HG02642 (cell line): ENCODE data around the gene KCNQ5.
"Not testable (repeated sequence)": the region's sequence is repeated elsewhere in the genome, so short reads cannot be mapped to it uniquely, and the experiment has no call there.

ENCODE experiments used
- ATAC-seq: cut with Tn5 transposase; IDR thresholded peaks from one replicate; pipeline ENCODE4 v1.9.1; 2021; ENCODE audit warnings: mild to moderate bottlenecking; ENCODE audit not compliant: unreplicated experiment, poor library complexity

The KCNQ5 gene

DNA sequence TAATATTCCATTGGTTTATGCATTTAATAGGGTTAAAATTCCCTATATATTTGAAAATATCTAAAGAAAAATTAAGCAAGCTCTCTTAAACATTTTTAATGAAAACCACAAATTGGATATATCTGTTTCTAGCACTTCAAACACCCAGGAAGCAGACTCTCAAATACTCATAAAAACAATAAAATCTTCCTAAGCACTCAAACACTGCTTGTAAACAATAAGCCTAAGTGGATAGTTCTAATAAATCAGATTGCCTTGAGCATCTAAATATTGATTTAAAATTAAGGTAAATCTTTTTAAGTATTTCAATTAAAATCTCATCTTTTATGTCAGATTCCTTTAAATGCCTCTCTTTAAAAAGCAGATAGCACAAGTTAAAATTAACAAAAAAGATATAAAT lies 254.4 kb downstream of the KCNQ5 start:
- ATAC-seq, result no peak

DNA sequence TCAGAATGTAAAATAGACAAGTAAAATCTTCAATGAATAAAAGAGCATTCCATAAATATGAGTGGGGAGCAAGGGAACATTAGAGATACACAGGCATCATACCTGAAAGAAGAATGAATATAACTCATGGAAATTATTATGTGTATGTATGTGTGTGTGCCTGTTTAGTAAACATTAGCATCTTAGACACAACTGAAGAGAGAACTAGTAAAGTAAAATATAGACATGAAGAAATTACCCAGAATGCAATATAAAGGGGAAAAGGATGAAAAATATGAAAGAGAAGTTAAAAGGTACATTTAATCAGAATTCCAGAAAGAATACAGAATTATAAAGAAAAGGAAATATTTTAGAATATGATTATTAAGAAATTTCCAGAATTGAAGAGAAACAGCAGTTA lies 264.3 kb downstream of the KCNQ5 start:
- no peak for ATAC-seq

DNA sequence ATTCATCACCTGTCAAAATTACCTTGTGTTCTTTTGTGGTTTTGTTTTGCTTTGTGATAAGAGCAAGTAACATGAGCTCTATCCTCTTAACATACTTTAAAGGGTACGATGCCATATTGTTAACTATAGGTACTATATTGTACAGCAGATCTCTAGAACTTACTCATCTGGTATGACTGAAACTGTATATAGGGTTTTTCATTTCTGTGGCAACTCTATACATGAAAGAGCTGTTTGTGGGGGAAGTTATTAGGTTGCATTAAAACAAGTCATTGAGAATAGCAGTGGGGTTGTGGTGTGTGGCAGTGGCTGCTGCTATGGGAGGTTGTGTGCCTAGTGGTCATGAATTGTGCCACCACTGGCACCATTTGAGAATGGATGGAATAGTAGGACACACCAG lies 268.4 kb downstream of the KCNQ5 start:
- no peak for ATAC-seq

DNA sequence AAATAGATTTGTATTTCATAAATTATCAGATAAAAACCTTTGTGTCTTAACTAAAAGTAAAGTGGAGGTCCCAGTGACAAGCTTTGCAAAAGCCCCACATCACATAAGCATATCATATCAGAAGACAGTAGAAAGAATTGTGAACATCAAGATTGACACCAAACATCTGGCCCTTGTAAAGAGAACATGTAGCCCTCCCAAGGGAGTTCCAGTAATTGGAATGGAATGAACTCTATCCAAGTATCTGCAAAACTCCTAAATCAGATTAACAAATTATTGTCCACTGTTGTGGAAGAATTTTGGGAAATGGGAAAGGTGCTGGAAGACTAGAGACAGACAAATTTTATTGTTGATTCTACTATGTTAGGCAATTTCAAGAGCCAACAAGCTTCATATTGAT lies 268.8 kb downstream of the KCNQ5 start:
- ATAC-seq, result no peak

DNA sequence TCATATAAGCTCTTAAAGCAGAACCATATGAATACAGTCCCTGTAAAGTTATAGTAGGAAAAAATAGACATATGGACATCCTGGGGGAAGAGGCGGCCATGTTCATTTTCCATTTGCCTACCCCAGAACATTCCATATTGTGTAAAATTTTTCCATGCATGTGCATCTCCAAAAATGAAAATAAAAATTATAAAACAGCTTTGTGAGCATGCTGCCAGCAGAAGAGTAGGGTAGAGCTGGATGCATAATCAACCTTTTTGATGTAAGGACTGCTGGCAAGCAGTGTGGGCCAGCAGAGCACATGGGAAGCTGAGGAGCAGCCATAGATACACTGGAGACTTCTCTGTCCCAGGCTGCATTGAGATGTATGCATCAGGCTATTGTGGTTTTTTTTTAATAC lies 271.0 kb downstream of the KCNQ5 start:
- no peak for ATAC-seq

DNA sequence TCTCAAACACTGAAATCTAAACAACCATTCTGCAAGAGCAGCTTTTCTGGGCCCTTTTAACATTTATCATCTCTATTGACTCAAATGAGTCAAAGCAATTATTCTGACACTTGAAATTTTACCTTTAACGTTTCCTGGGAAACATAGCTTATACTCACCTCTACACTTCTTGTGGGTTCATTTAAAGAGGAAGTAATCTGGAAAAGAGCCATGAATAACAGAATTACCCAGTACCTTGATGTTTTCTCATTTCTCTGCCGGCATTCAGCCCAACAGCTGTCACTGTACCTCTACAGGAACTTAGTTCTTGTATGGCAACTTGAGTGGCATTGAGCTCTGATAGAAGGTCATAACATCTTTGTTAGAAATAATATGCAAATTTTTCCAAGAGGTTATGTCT lies 272.2 kb downstream of the KCNQ5 start:
- no peak for ATAC-seq

DNA sequence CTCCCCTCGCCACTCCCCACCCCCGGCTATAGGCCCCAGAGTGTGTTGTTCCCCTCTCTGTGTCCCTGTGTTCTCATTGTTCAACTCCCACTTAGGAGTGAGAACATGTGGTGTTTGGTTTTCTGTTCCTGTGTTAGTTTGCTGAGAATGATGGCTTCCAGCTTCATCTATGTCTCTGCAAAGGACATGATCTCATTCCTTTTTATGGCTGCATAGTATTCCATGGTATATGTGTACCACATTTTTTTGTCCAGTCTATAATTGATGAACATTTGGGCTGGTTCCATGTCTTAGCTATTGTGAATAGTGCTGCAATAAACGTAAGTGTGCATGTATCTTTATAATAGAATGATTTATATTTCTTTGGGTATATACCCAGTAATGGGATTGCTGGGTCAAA lies 276.4 kb downstream of the KCNQ5 start:
- not testable (repeated sequence) for ATAC-seq

DNA sequence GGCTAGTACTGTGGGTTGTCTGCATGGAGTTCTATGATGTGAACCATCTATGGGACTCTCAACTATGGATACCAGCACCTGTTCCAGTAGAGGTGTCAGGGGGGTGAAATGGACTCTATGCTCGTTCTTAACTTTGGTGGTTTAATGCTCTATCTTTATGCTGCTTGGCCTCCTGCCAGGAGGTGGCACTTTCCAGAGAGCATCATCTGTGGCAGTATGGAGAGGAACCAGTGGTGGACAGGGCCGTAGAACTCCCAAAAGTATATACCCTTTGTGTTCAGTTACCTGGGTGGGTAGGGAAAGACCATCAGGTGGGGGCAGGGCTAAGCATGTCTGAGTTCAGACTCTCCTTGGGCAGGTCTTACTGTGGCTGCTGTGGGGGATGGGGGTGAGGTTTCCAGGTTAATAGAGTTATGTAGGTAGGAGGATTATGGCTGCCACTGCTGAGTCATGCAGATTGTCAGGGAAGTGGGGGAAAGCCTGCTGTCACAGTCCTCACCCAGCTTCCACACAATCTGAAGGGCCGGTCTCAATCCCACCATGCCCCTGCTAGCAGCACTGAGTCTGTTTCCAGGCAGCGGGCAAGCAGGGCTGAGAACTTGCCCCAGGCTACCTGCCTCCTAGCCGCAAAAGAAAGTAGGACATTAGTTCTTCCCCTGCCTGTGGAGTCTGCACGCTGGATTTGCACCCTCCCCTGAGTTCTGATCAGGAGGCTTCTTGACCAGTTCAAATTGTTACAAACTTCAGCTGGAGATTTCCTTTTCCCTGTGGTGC lies 284.0 kb downstream of the KCNQ5 start:
- ATAC-seq, result no peak

DNA sequence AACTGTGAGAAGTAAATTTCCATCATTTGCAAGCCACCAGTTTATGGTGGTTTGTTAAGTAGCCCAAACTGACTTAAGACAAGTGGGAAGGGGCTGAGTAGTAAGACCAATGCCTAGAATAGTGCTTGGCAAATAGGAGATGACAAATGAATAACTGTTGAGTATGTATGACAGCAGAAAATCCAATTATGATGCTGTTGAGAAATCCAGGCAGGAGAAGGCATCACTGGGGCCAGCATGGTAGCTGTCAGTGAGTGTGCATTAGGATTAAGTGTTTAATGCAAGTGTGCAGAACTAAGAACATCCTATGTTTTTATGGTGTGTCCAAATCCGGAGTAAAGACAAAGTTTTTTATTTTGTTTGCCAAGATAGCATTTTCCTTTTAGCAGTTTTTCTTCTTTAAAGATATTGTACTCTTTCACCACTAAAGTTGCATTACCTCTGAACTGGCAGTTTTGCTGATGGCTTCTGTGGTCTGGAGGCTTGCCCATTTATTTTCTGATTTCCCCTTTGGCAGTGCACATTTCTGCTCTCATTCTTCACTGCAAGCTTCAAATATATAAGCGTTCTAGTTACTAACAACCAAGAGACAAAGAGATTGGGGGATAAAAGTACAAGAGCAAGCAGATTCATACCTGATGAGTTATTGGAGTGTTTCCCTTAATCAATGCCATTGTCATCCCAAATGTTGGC lies 289.7 kb downstream of the KCNQ5 start:
- ATAC-seq, result no peak

DNA sequence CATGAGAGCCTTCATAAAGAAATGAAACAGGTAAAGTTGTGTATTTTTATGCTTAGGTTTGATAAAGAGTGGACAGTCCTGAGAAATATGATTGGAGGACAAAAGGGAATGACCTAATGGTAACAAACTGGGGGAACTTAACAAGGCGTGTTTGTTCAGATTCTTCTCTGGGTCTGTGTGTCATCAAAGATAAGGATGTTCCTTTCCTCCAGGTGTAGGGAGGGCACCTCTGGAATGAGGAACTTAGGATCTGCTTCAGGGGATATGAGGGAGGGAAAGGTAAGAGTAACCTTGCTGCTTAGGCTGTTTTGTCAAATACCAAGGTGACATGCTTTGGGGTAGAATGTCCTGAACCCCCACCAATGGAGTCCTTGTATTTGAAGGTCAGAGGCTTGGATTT lies 291.9 kb downstream of the KCNQ5 start:
- no peak for ATAC-seq

DNA sequence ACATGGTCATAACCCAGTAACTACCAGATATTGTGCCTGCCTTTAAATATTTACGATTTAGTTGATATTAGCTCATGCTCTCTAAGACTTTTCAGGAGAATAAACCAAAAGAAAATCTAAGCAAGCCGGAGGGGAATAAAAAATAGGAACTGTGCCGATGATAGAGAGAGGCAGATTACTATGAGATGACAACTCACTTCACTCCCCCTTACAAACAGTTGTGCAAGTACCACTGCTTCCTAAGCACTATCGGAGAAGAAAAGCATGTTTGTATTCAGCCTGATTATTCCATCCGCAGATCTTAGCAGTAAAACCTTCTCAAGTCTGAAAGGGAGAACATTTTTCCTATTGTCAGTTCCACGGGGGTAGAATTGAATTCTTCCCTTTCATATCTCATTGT lies 294.4 kb downstream of the KCNQ5 start:
- ATAC-seq, result no peak

DNA sequence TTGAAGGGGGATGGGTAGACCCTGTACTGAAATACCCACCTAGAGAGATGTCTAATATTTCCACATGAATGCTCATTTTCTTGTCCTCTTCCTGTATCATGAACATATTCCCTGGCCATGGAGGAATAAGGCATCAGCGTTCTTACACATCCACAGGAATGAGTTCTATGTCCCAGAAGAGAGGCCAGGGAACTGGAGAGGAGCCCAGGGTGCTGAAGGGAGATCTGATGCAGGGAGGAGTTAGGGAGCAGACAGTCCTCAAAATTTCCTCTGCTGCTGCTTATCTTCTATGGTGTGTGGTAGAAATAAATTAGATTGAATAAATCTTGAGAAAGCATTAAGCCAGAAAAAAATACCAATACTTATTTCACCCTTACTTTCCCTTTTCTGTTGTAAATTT lies 295.0 kb downstream of the KCNQ5 start:
- no peak for ATAC-seq

DNA sequence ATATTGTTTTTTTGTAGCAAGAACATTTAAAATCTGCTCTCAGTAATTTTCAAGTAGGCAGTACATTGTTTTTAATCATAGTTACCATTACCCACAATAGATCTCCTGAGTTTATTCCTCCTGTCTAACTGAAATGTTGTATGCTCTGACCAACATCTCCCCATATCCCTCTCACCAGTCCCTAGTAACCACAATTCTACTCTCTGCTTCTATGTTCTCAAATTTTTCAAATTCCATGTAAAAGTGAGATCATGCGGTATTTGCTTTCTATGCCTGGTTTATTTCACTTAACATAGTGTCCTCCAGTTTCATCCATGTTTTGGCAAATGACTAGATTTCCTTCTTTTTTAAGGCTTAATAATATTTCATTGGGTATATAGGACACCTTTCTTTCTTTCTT lies 300.5 kb downstream of the KCNQ5 start:
- ATAC-seq, result no peak

DNA sequence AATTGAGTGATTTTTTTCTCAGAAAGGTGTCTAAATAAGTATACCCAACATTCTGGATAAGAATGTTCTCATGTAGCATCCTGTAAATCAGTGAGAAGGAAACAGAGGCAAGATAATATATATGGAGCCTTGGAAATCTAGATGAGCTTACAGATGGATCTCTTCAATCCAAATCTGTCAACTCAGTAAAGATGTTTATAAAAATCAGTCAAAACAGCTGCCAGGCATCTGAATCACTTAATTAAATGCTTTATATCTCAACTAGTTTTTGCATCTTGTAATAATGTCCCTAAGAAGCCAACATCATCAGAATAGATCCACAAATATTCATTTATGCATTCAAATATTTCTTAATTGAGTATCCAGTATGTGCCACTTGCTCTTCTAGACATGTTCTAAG lies 303.3 kb downstream of the KCNQ5 start:
- no peak for ATAC-seq

DNA sequence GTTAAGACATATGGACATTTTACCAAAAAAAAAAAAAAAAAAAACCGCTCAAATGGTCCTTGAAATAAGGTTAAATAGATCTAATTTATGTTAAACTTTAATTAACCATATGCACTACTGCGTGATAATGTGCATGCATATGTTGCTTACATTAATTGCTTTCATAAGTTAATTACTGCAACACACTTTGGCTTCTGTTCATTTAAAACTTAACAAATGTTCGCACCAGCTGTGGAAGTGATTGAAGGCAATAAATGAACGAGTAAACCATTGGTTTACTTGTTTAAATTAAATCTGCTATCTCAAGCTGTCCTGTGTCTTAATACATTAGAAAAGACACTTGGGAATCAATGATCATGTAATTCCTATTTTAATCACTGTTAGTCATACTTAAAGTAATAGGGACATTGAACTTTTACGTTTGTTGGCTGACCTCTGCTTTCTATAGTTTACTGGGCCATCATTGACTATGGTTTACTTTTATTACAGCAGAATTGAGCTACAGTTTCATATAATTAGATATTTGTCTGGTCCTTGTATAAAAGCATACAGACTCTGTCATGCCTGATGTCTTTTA lies 308.8 kb downstream of the KCNQ5 start:
- no peak for ATAC-seq

DNA sequence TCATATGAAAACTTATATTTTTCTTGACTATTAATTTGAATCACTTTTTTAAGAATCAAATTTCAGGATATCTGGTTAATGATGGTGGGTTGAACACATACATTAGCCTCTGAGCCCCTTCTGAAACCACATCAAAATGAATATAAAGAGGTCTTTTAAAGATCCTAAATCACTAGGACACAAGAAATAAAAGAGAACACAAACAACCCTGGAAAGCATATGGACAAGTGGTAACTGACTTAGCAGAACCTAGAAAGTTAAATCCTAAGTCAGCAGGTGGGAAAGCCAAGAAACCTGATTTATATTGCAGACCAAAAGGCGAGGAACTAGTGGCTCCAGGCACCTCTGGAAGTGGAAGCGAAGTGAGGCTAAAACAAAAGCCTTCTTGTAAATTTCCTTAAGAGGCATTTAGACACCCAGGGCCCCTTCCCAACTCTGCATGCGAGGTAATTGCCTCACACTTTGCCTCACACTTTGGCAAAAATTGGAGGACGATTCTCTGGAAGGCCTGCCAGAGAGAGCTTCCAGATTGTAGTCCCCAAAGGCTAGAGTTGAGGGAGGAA lies 309.5 kb downstream of the KCNQ5 start:
- ATAC-seq, result no peak

DNA sequence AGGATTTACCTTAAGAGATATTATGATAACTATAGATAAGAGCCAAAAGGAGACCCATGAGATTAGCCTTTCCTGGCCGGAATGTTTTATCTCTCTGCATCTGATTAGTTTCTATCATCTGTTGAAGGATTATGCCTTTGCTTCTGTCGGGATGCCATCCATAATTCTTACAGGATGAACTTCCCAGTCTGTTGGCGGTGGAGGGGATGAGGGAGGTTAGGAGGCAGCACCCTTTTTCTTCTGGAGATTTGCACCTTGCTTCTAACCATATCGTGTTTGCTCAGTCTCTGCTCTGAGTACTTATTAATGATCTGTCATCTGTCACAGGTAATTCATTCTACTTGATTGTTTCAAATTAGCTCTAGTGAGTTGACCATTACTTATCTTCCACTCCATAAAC lies 311.4 kb downstream of the KCNQ5 start:
- ATAC-seq, result no peak

DNA sequence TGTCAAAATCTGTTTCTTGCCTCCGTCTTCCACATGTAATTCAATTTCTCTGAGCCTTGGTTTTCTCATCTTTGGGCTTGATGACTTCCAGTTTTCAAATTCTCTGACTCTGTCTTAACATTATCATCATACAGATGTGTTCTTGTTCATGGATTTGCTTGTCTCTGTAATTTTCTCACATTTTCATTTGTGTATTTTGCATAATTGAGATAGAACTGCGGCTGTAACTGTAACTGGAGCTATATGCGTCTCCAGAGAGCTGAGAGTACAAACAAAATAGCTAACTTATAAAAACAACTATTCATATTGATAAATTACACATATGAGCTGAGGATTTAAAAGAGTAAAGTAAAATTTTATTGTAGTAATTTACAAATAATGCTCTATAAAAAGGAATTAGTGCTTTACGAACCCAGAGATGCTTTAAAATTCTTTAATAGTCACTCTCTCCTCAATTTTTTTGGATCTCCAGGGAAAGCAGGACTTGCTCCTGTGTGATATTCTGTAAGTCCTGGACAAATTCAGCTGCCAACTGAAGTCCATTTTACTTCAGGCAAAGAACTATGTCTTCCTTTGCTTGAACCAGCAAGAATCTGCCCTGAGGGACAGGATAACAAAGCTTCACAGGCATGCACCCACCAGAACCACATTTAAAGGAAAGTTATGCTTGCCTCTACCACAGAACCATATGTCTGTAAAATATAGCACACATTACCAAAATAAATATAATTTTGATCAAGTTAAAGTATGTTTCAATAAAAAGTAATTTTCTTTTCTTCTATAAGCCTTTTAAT lies 315.1 kb downstream of the KCNQ5 start:
- no peak for ATAC-seq

DNA sequence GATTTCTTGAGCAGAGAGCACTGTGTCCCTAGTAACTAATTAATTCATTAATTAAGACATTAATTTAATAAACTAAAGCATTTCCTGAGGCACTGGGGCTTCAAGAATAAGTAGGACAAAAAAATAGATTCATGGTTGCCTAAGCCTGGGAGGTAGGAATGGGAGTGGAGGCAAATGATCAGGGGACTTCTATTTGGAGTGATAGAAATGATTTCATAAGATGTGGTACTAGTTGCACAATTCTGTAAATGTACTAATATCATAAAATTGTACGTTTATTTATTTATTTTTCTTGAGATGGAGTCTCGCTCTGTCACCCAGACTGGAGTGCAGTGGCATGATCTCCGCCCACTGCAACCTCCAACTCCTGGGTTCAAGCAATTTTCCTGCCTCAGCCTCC lies 316.2 kb downstream of the KCNQ5 start:
- ATAC-seq, result no peak

DNA sequence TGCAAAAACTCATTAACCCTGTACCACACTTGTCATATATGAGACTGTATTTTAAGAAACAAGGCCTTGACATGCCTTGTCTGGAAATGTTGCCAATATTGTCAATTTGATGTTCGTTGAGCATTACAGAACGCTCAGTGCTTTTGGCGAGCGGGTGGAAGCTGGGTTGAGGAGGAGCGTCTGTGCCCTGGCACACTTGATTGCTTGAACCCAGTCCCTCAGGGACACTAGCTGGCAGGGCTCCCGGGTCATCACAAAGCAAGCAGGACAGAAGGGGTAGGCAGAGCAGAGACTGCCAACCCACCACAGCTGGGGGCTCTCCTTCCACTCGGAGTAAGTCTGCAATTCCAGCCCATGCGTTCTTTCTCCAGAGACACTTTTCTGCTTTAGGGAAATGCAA lies 317.1 kb downstream of the KCNQ5 start:
- no peak for ATAC-seq

DNA sequence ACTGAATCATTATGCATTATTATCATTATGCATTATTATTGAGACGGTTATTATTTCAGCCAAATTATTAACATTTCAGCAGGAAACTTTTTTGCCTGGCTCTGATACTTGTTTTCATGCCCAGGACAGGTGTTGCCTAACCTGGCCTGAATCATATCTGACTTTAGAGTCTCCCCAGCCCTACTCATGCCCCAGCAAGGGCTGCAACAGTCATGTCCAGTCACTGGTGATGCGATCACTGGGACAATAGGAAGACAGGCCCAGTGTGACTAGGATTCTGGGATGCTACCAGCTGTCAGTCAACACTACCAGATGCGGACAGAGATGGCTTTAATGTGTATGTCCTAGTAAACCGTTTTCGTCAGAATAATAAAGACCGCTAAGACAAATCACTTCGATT lies 318.4 kb downstream of the KCNQ5 start:
- ATAC-seq, result no peak
